HG02759 (cell line): ENCODE results near the gene ARID5B.

ENCODE experiments used
- ATAC-seq: cut with Tn5 transposase; IDR thresholded peaks from one replicate; pipeline ENCODE4 v1.9.1; 2021; ENCODE audit warnings: mild to moderate bottlenecking, moderate library complexity; ENCODE audit not compliant: unreplicated experiment

The ARID5B gene

DNA sequence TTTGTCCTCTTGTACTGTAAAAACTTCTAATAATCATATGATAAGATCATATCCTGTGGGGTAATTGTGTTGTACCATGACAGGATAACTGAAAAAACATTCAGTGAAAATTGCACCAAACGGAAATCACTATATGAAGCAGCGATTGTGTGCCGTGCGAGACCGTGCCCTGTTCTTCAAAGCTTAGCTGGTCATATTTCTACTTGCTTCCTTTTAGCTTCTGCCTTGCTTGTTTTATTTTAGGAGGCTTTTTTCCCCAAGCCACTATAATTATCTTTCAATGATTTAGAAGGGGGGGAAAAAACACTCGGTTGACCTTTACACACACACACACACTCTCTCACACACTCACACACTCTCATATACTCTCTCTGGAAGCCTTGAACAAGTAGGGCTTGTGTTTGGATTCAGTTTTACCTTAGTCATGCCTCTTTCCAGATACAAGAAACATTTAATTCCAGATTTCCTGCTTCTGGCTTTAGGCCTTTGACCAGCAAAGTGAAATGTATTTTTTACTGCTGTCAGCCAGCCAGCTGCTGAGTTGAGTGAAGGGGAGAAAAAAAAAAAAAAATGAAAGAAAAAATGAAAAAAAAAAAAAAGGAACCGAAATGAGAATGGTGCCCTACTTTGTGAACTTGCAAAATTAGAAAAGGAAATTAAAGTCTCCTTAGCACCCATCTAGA, 181.4 kb downstream of the ARID5B start:
- ATAC-seq = peak; percentile 46

DNA sequence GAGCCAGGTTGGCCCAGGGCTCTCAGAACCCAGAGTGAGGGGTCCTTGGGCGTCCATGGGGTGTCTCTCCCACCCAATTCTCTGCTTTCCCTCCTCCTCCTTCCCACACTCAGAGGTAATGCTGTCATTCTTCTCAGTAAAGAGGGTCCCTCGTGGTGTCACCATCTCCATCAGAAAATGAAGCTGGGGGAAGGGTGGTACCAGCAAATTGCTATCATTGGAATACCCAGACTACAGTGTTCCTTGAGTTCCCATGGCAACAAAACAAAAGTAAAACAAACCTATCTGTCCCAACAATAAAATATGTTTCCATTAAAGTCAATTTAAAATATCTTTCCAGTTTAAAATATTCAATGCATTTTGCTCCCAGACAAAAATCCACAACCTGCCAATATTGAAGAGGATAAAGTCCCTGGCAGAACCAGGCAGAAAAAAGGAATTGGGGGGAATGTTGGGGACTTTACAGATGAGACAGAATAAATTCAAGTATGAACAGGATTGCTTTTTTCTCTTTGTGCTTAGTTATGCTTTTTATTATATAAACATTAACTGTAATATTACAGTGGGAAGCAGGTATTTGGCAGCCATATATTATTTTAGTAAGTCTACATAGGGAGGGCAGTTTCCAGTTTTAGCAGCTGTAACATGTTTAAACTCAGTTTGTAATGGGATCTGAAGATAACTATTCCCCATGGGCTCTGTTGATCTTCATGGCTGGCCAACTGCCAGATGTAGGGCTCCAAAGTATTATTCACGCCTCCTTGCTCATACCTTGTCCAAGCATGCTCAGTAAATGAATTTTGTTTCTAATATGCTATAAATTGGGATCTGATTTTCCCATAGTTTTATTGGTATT, 182.1 kb downstream of the ARID5B start:
- ATAC-seq = peak; percentile 2

DNA sequence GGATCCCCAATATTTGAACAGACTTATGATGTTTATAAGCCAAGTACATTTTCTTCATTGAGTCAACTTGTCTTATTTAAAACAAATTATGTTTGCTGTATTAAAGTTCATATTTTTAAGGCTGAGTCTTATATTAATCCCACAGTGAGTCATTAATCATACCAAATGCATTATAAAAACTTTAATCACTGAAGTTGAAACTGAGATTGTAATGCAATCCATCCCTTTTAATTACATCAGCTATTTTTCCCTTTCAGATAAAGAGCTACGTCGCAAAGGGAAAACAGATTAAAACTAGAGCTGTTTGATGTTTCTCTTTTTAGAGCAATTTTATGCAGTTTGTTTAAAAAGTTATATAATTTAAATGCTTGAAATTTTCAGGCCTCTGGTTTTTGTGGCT, 183.0 kb downstream of the ARID5B start:
- ATAC-seq = no peak

DNA sequence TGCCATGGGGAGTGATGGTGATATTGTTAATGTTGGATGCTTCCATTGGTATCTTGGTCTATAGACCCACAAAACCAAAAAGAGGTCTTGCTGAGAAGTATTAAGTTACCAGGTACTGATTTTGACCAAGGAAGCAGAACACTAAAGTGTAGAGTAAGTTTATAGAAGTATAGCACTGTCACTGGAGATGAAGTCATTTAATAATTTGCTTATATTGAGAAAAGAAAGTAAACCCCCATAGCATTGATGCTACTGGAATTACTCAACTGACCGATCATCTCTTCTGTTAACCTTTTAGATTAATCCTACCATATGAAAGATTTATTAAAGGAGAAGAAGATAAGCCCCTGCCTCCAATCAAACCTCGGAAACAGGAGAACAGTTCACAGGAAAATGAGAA, 183.9 kb downstream of the ARID5B start:
- ATAC-seq = no peak

DNA sequence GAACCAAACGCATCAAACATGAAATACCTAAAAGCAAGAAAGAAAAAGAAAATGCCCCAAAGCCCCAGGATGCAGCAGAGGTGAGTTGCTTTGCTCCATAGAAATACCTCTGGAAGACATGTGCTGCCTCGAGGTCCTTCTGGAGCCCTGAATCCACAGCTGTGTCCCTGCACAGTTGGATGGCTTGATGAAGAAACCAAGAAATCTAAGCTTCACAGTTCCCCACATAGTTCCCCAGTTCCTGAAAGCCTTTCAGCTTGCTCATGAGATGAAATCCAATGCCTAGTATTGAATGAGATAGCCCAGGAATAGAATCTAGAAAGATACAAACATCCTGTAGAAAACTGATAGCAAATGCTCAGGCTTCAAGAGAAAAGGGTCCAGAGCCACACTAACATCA, 184.3 kb downstream of the ARID5B start:
- ATAC-seq = no peak

DNA sequence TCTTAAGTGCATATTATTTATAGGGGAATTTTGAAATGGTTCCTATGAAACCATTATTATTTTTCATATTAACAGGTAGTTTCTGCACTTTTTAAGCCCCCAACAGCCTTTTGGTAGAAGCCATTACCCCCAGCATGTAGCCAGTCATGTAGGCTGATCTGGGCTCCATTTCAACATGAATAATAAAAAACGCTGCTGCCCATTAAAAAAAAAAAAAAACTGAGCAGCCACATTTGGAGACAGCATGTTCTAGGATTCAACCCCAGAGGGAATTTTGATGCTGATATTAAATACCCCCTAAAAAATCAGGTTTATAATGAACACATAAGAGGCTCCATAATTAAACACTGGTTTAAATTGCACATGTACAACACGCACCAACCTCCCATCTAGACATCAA, 185.8 kb downstream of the ARID5B start:
- no peak for ATAC-seq

DNA sequence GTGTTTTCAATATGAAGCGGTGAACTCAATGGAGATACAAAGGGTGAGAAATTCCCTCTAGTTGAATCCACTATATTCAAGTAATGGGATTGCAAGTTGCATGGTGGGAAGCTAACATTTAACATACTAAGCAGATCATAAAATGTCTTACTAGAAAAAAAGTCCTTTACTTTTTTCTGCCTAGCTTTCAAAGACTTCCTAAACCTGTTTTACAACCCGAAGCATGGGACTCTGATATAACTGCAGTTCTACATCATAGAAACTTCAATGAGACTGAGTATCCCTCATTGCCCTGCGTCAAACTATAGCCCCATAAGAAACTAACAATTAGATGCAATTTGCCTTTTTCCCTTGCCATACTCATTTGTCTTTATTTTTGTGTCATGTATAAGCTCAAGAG, 187.3 kb downstream of the ARID5B start:
- no peak for ATAC-seq

DNA sequence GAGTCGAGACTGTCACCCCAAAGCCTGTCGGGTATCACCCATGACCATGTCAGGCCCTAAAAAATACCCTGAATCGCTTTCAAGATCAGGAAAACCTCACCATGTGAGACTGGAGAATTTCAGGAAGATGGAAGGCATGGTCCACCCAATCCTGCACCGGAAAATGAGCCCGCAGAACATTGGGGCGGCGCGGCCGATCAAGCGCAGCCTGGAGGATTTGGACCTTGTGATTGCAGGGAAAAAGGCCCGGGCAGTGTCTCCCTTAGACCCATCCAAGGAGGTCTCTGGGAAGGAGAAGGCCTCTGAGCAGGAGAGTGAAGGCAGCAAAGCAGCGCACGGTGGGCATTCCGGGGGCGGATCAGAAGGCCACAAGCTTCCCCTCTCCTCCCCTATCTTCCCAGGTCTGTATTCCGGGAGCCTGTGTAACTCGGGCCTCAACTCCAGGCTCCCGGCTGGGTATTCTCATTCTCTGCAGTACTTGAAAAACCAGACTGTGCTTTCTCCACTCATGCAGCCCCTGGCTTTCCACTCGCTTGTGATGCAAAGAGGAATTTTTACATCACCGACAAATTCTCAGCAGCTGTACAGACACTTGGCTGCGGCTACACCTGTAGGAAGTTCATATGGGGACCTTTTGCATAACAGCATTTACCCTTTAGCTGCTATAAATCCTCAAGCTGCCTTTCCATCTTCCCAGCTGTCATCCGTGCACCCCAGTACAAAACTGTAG, 191.0 kb downstream of the ARID5B start:
- ATAC-seq = no peak

DNA sequence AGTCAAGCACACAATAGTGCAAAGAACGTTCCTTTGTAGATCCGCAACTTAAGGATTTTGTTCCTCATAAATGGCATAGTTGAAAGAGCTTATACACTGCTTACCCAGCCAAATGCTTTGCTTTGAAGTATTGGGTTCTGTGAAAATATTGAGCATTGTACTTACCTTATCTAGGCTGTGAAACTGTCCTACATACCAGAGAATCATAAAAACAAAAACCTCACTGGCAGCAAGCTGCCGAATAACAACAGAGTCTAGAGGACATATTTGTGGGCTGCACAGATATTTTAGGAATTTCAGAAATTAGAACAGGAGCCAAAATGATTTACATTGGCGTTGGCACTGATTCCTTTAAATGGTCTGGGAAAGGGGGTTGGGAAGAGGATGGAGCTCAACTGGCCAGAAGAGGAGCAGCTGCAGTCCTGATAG, 192.4 kb downstream of the ARID5B start:
- ATAC-seq = no peak

DNA sequence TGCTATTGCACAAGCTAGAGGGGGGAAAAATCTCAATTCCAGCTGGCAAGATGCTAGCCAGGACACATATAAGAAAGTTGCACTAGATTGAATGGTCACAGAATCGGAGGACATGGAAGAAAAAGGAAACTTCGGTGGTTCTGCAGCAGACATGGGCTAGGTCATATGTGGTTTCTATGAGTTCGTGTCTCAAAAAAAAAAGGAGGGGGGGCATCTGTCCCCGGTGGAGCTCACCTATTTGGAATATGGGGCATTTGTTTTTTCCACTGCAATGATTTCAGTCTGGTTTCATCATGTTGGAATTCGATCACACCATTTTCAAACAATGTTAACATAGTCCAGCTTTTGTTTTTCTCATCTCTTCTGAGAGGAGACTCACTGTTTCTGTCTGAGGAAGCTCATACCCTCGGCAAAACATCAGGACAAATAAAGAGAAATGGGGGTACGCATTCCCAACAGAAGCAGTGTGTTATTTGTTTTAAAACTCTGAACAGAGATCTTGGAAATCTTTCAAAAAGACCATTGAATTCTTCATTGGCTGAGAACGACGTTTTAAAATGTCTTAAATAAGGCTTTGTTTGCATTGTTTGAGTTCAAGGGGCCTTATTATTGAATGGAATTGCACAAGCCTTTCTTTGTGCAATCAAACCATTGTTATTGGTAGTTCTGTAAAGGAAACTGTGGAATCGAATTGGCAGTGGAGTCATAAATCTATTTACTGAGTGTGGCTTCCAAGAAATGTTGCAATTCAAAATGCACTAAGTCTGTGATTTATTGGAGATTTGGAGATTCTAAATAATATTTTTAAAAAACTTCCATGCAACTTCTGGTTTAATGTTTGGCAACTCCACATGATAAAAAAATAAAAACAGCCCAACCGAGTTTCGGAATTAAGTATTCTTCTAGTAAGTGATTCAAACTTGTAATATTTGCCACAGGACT, 194.0 kb downstream of the ARID5B start:
- no peak for ATAC-seq

DNA sequence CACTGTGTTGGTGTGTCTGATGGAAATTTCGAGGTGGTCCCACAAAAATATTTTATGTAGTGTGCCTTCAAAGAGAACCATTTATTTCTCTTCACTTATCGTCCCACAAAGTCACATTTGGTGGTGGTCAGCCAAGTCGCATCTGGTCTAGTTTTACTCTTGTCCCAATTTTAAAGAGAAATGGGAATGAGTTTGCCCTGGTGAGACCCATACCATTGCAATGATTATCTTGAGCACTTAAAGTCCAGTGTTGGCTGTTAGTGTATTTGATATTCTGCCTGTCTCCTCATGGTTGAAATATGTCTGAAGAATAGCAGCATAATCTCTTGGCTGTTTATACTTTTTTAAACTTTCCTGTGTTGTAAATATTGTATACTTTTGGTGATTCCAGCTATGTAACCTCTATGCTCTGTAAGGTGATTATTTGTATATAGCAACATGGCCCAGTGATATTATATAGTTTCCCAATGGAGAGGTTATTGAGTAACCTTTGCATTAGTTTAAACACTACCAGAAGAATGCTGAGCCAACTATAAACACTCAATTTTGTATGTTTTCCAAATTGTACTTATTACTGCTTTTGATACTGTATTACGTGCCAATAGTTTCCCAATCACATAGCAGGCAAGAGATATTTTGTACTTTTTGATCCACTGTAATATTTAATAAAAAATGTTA, 194.9 kb downstream of the ARID5B start:
- ATAC-seq = no peak

DNA sequence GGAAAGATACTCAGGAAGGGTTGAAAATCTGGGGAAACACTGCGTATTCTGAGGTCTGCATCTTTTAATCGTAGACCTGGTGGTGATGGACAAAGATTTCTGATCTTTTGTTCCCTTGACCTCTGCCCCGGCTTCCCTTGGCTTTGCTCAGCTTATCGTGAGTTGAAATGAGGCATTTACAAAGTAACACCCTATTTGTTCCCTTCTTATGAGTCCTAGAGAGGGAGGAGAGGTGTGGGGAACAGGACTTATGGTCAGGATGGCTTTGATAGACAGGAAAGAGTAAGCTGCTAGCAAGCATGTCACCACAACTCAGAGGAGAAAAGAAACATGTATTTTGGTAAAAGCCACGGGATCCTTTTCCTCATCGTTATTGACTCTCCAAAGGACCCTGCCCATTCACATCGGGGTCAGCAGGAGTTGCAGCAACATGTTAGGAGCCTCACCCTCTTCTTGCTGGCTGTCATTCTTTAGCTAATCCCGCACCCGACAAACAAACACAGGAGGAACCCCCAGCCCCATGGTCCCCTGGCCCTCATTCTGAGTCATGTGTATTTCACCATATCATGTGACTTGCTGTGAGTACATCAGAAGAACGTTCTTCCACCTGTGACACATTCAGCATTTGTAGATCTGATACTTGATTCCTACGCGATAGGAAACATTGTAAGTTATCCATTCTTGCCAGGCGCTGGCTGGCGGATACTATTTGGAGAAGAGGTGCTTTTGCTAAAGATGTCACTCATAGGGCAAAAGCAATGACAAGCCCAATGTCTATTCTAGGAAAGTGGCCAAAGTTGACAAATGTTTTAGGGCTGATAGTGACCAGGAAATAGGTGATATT, 197.0 kb downstream of the ARID5B start:
- ATAC-seq = no peak

DNA sequence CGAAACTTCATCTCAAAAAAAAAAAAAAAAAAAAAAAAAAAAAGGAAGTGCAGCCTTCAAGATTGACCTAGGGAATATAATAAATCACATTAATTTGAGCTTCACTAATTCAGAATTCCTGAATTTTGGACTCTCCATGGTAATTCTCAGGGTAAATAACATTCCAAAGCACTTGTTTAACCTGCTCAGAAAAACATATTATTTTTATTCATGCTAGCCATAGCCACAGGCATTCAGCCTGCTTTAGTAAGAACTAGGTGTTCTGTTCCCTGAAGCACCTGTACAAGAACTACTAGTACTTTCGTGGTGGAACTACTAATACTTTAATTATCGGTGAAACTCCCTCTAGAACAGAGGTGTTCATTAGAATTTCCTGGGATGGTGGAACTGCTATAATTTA, 197.8 kb downstream of the ARID5B start:
- no peak for ATAC-seq

DNA sequence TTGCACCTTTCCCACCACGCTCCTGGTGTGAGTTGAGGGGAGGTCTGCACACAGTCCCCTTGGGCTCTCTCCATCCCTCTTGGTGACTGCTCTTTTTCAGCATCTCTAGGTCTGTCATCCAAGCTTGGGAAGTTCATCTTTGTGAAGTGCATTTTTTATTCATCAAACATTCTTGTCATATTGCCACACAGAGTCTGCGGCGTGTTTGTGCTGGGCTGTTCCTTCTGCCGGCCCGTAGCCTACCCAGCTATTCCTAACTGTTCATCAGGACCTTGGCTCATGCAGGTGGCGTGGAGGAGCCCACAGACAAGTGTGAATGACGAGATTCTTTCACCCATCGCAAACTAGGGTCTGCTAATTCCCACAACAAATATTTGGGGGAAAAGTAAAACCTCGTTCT, 202.4 kb downstream of the ARID5B start:
- no peak for ATAC-seq

DNA sequence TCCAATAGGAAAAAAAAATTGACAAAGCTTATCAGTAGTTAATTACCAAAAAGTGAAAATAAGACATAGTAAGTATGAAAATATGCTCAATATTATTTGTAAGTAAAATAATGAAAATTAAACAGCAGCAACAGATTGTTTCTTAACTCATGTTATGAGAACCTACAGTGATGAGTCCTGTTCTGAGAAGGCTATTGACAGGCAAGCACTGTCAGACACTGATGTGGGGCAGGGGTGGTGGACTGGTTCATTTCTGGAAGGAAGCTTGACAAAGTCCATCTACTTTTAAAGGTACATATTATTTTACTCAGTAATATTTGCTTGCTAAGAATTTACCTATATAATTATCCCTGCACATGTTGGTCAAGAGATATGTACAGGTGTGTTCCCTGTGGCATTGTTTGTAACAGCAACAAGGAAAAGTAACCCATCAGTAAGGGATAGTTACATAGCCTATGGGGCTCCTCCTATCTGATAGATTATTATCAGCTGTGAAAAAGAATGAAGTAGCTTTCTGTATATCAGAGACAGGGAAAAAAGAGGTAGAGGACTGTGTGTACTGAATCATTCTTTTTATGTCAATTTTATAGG, 205.5 kb downstream of the ARID5B start:
- ATAC-seq = no peak

DNA sequence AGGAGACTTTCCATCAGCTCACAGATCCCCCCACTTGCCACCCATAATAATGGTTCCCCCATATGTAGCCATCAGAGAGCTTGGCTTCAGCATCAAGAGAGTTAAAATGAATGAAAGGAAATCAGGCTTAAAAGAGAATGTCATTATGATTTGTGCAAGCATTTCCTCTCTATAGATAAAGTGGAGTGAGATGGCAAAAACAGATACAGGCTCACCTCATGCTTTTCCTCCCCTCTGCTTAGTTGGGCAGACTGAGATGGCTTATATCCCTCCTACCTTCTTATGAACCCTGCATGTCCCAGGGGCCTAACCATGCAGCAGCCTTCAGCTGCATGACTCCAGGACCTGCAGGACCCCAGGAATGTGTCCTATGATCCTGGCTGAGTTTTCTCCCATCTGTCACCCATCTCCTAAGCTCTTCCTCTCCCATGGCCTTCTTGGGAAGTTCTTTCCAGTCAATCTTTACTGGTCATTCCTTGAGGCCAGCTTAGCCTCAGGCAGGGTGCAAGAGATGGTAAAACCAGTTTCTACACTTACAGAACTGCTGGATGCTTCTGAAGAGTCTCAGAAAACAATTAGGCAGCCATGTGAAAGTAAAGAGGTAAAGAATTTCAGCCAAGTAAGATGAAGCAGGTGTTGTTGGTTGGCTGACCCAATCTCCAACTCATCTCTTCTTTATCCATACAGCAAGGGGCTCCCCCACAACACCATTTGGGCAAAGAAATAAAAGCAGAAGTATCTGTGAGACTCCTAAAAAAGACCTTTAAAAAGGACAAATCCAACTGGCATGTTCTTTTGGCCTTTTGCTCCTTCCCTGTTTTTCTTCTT, 207.5 kb downstream of the ARID5B start:
- peak; percentile 22 for ATAC-seq

DNA sequence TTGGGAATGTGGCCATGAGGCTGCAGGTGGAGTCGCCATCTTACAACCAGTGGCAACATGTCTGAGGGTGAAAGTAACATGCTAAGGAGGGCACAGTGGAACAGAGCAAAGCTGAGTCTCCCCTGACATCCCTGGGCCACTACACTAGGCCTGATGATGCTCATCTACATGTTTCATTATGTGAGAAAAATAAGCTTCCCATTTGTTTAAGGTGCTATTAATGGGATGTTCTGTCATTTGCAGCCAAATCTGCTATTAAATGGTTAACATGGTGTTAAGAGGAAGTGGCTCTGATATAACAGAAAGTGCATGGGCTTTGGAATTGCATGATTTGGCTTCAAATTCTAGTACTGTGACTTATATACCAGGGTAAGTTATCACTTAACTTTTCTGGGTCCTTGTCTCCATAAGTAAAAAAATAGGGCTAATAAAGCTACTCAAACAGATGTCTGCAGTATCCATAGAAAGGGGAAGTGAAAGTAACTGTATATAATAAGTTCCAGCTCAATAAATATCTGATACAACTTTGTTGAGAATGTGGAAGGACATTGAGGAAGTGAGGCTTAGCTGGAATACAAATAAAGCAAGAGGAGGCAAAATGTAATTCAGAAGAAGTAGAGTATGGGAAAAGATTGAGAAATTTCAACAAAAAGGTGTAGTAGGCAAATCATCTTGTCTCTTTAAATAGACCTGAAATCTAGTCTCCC, 208.2 kb downstream of the ARID5B start:
- peak; percentile 79 for ATAC-seq
